Body of pancreas (tissue), 4 donors: Measurements from ENCODE around the gene TMEM63C.

Experiments
- POLR2A ChIP-seq, 3 donors: fragments of 450-650 bp; IDR thresholded peaks; one replicate each; pipeline ENCODE4 v1.6.1; 2016; ENCODE audit warnings: antibody characterized with exemption in 3 of 3, mild to moderate bottlenecking in 2 of 3
- TF ChIP-seq, protein P1 (sequence below), 7 experiments: fragments of 450-650 bp in 4 of 7; fragments of 200-600 bp in 3 of 7; sonication (generic) in 3 of 7; IDR thresholded peaks; one replicate each; pipeline ENCODE4 v1.5.1; 2016 to 2019; ENCODE audit warnings: antibody characterized with exemption in 7 of 7

DNA sequence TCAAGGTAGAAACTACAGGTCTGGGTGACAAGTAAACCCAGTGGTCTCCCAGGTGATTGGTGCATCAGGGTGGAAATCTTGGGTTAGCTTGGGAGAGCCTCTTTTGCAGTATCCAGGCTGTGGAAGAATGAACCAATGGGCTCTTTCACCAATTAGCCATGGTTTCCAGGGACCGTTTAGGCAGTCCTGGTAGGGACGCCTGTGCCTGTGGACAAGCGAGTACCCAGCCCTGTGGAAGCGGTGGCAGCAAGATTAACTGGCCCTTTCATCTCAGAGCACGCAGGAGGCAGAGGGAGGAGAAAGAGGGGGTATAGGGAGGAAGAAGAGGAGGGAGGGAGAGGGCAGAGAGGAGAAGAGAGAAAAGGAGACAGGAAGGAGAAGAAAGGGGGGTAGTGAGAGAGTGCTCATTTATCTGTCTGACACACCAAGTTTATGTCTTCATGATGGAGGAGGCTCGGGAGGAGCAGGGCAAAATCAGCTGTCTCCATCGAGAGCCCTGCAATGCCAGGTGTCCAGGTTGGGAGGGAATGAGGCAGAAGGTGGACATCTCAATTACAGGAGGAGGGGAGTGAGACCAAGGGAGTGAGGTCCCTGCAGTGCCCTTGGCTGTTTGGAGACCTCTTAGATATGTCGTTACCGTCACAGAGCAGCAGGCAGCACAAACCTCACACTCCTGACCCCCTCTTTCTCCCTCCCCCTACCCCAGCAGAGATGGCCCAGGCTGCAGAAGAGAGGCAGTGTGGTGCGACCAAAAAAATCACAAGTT is 35.4 kb upstream of the TMEM63C start:
- TF ChIP-seq, protein P1, sequence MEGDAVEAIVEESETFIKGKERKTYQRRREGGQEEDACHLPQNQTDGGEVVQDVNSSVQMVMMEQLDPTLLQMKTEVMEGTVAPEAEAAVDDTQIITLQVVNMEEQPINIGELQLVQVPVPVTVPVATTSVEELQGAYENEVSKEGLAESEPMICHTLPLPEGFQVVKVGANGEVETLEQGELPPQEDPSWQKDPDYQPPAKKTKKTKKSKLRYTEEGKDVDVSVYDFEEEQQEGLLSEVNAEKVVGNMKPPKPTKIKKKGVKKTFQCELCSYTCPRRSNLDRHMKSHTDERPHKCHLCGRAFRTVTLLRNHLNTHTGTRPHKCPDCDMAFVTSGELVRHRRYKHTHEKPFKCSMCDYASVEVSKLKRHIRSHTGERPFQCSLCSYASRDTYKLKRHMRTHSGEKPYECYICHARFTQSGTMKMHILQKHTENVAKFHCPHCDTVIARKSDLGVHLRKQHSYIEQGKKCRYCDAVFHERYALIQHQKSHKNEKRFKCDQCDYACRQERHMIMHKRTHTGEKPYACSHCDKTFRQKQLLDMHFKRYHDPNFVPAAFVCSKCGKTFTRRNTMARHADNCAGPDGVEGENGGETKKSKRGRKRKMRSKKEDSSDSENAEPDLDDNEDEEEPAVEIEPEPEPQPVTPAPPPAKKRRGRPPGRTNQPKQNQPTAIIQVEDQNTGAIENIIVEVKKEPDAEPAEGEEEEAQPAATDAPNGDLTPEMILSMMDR (IDR thresholded peaks at IDR 0.05), result no peak
- TF ChIP-seq POLR2A (IDR thresholded peaks at IDR 0.05), result no peak
